ENCODE results near the gene INPP4B.

Gene INPP4B

DNA sequence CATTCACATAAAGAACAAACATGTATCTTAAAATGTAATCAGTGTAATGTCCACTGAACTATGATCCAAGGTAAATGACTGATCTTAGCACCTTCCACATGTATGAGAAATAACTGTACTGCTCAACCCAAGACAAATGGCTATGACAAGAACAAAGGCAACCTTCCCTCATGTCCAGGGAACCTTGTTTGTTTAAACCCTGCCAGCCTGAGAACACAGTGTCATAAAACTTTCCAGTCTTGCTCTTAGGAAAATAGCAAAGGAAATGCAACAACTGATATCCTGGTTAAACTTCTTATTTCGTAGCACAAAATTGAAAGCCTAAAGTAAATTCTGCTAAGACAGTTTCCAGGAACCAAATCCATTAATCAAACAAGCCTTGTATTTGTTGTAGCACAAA lies 715.4 kb downstream of the INPP4B start:
- H3K4me3 ChIP-seq, result no peak overlapping the region
- TF ChIP-seq, protein P1, sequence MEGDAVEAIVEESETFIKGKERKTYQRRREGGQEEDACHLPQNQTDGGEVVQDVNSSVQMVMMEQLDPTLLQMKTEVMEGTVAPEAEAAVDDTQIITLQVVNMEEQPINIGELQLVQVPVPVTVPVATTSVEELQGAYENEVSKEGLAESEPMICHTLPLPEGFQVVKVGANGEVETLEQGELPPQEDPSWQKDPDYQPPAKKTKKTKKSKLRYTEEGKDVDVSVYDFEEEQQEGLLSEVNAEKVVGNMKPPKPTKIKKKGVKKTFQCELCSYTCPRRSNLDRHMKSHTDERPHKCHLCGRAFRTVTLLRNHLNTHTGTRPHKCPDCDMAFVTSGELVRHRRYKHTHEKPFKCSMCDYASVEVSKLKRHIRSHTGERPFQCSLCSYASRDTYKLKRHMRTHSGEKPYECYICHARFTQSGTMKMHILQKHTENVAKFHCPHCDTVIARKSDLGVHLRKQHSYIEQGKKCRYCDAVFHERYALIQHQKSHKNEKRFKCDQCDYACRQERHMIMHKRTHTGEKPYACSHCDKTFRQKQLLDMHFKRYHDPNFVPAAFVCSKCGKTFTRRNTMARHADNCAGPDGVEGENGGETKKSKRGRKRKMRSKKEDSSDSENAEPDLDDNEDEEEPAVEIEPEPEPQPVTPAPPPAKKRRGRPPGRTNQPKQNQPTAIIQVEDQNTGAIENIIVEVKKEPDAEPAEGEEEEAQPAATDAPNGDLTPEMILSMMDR (IDR thresholded peaks at IDR 0.05), result no peak
- DNase-seq (ENCODE audit: low spot score), result no peak

GRCh38 chr4:142129931-142130330 lies 716.2 kb downstream of the INPP4B start:
- Histone ChIP-seq H3K4me3 (no peak overlapping the region), H3K27ac (peak overlapping the region; percentile 44 to 70)
- TF ChIP-seq, protein P1 (IDR thresholded peaks at IDR 0.05), result no peak
- DNase-seq (ENCODE audit: low spot score), result no peak

More for the DNA sequence above, 715.4 kb downstream of the INPP4B start:
- H3K27ac ChIP-seq, result peak overlapping the region; percentile 44 to 70

DNA sequence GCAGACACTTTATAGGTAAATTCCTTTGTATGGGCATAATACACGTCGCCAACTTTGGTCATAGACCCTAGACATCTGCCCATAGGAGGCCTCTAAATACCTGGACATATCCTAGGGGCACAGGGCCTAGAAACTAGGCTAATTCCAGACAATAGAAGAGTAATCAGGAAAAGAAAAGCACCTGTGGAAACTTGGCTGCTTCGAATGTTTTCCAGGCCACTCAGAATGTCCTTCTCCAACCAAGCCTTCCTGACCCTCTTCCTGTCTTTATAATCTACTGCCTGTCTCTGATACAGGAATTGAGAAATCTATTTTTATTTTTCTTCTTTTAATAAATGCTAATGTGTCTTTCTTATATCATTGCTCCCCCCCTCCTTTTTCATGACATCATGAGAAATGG lies 716.6 kb downstream of the INPP4B start:
- Histone ChIP-seq H3K4me3 (no peak overlapping the region), H3K27ac (no peak overlapping the region)
- TF ChIP-seq, protein P1 (IDR thresholded peaks at IDR 0.05), result no peak
- no peak for DNase-seq (ENCODE audit: low spot score)

GRCh38 chr4:142128529-142128928 lies 717.6 kb downstream of the INPP4B start:
- DNase-seq (ENCODE audit: low spot score), result peak; percentile 72
- Histone ChIP-seq H3K4me3 (no peak overlapping the region), H3K27ac (peak overlapping the region; percentile 45 to 75)
- TF ChIP-seq, protein P1 (IDR thresholded peaks at IDR 0.05), result no peak

GRCh38 chr4:142126890-142127497 lies 719.1 kb downstream of the INPP4B start:
- no peak overlapping the region for H3K4me3 ChIP-seq
- TF ChIP-seq, protein P1 (IDR thresholded peaks at IDR 0.05), result peak; percentile 75
- DNase-seq (ENCODE audit: low spot score), result no peak
- H3K27ac ChIP-seq, result peak overlapping the region in 1 of 2 donors; percentile 6

GRCh38 chr4:142124874-142125273 lies 721.2 kb downstream of the INPP4B start:
- TF ChIP-seq, protein P1 (IDR thresholded peaks at IDR 0.05), result no peak
- no peak for DNase-seq (ENCODE audit: low spot score)
- no peak overlapping the region for H3K27ac ChIP-seq

More at GRCh38 chr4:142124874-142125273, 721.2 kb downstream of the INPP4B start:
- no peak overlapping the region for H3K4me3 ChIP-seq

All from coronary artery (tissue), 2 donors.